GM12874 (cell line): ENCODE data around the gene NKX1-2.

Experiments
- CTCF ChIP-seq: IDR thresholded peaks from 2 replicates; pipeline ENCODE4 v1.5.1; 2011; ENCODE audit warnings: low read depth, mild to moderate bottlenecking, control low read depth, low read length, moderate library complexity; ENCODE audit not compliant: insufficient read depth

Gene NKX1-2

DNA sequence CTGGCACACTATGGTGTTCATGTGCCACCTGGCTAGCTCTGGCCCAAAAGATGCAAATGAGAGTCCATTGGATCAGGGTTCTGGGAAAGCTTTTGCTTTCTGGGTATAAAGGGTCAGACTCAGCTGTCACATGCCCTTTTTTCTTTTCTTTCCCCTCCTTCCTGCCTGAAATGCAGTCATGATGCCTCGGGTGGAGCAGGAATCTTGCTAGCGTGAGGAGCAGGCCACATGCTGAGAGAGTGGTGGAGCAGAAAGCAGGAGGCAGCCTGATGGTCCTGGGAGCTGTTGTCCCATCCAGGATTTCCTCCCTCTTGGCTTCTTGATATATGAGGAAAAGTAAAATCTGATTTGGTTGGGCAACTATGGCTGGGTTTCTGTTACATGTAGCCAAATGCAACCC is 9.1 kb upstream of the NKX1-2 start:
- no peak for TF ChIP-seq CTCF

DNA sequence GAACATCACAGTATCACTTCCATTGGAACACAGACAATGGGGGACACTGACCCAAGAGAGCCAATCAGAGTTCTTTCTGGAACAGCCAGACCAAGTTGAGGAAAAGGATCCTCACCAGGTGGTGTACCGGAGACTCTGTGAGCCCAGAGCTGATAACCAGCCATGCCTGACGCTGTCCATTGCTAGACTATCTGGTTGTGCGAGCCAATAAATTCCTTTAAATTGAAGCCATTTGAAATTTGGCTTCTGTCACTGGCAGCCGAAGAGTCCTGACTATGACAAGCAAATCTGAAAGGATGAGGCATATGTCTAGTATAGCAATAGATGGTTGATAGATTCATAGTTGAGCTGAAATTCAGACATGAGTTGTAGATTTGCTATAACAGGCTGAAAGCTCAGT is 8.6 kb upstream of the NKX1-2 start:
- TF ChIP-seq CTCF, result no peak

DNA sequence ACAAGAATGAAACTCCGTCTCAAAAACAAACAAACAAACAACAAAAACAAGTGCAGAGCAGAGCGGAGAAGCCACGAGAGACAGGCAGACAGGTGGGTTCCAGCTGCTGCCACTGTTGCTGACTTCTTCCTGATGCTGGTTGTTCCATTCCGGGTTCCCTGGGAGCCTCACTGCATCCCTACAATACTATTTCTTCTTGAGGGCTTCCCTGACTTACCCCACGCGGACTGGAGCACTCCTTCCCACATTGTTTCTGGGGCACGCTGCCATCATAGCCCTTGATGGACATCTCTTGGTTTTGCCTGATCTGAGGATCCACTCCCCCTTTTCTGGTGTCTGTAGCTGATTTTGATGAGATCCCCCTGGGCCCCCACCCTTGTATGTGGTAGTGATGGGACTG is 5.6 kb upstream of the NKX1-2 start:
- TF ChIP-seq CTCF, result no peak

DNA sequence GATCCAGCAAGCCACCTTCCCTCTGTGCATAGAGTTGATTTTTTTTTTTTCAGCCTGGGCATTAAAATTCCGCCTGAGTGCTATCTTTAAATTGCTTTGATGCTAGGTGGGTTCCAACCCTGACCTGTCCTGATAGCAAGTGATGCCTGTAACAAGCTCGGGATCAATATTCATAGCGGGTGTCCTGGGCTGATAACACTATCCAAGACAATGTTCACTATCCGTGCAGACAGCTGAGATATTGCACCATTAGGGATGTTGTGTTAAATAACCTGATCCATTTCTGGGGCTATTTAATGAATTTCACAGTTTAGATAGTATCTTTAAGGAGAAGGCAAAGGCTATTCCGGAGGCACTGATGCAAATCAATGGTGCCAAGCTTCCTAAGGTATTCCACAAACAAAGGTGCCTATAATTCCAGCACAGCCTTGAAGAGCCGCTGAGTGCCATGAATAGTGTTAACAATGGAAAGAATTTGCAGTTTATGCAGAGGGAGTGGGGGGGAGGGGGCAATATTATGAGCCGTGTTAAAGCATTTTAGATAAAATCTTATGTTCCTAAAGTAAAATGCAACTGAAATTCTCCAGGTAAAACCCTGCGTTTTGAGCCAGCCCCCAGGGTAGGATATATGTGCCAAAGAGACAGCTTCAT is 4.2 kb upstream of the NKX1-2 start:
- TF ChIP-seq CTCF, result no peak

DNA sequence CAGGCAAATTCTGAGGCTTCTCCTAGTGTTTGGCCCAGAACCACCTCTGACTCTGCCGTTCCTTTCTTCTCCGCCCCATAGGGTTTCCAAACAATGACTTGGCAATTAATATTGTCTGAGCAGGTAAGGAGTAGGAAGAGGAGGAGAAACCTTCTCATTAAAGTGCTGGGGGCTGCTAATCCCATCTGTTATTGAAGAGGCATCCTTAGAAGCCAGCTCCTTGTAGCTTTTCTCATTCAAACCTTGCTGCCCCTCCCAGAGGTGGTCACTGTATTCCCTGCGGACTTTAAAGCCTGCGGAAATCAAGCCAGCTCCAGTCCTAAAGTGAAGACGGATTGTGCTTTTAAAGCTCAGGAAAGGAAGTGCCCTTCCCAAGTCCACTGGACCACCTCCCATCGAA is 1.4 kb upstream of the NKX1-2 start:
- no peak for TF ChIP-seq CTCF

DNA sequence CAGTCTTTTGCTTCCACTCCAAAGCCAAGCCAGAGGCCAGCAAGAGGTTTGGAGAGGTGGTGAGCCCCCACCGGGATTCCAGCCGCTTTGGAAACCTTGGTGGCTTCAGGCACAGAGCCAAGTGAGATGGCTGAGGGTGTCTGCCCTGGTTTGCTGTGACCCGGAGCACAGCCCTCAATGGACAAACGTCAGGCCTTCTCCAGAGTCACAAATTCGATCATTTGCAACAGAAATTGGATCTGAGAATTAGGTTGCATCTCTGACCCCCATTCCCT is 885 bp upstream of the NKX1-2 start:
- TF ChIP-seq CTCF, result no peak

- no peak for TF ChIP-seq CTCF
These were observed 444 bp downstream of the NKX1-2 start for GRCh38 chr10:124449170-124450011.
